DND-41 (cell line): ENCODE results near the gene SNAPC5.

Experiments
- ATAC-seq: fragments of 200-7000 bp; cut with Tn5 transposase; 3 replicates; pipeline ENCODE4 v1.9.1; 2021; ENCODE audit warnings: low read depth; ENCODE audit not compliant: insufficient read depth
- DNase-seq: peaks from one replicate; pipeline ENCODE4 v3.0.0-alpha.2; 2020
- H2AFZ ChIP-seq: 2 replicates; pipeline ENCODE4 v1.6.0; 2012; ENCODE audit warnings: low read depth, low read length
- H3K27ac ChIP-seq: 2 replicates; pipeline ENCODE4 v1.5.1; 2012; ENCODE audit warnings: low read length, inconsistent platforms
- H3K27me3 ChIP-seq: fragments of 200-600 bp; sonication (generic); 2 replicates; pipeline ENCODE4 v1.6.0; 2012; ENCODE audit warnings: low read length, mild to moderate bottlenecking, inconsistent platforms; ENCODE audit not compliant: insufficient read depth, poor library complexity
- H3K36me3 ChIP-seq: 2 replicates; pipeline ENCODE4 v1.5.1; 2012; ENCODE audit warnings: low read length, inconsistent platforms; ENCODE audit not compliant: insufficient read depth
- H3K4me1 ChIP-seq: 2 replicates; pipeline ENCODE4 v1.5.1; 2012; ENCODE audit warnings: mild to moderate bottlenecking, low read length; ENCODE audit not compliant: insufficient read depth
- H3K4me2 ChIP-seq: 2 replicates; pipeline ENCODE4 v1.6.0; 2012; ENCODE audit warnings: mild to moderate bottlenecking, moderate library complexity, low read length, inconsistent platforms; ENCODE audit not compliant: insufficient read depth
- H3K4me3 ChIP-seq, 2 experiments: fragments of 200-600 bp in 1 of 2; shearing (Covaris generic) in 1 of 2; 2 replicates each; pipeline ENCODE4 v1.5.1; 2012 to 2016; ENCODE audit warnings: inconsistent platforms in 2 of 2, low read length in 2 of 2, mild to moderate bottlenecking in 2 of 2, low read depth in 1 of 2, moderate library complexity in 1 of 2
- H3K79me2 ChIP-seq: 2 replicates; pipeline ENCODE4 v1.6.0; 2012; ENCODE audit warnings: low read length, inconsistent platforms; ENCODE audit not compliant: insufficient read depth
- H3K9ac ChIP-seq: 2 replicates; pipeline ENCODE4 v1.6.0; 2012; ENCODE audit warnings: low read depth, mild to moderate bottlenecking, inconsistent platforms, low read length, moderate library complexity
- H3K9me3 ChIP-seq: 2 replicates; pipeline ENCODE4 v1.5.1; 2012; ENCODE audit warnings: low read length, moderate library complexity, mild to moderate bottlenecking, inconsistent platforms; ENCODE audit not compliant: insufficient read depth, severe bottlenecking
- H4K20me1 ChIP-seq: 2 replicates; pipeline ENCODE4 v1.6.0; 2012; ENCODE audit warnings: low read length; ENCODE audit not compliant: insufficient read depth
- EZH2 ChIP-seq: IDR thresholded peaks from 3 replicates; pipeline ENCODE4 v1.6.1; 2012; ENCODE audit warnings: borderline replicate concordance, low read depth, mild to moderate bottlenecking, moderate library complexity, low read length, inconsistent platforms; ENCODE audit not compliant: severe bottlenecking
- TF ChIP-seq, protein P1 (sequence below): IDR thresholded peaks from 2 replicates; pipeline ENCODE4 v1.5.1; 2012; ENCODE audit warnings: borderline replicate concordance, low read length, moderate library complexity, mild to moderate bottlenecking; ENCODE audit not compliant: poor library complexity, severe bottlenecking; ENCODE audit errors: extremely low read depth

Gene SNAPC5, protein sequence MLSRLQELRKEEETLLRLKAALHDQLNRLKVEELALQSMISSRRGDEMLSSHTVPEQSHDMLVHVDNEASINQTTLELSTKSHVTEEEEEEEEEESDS

DNA sequence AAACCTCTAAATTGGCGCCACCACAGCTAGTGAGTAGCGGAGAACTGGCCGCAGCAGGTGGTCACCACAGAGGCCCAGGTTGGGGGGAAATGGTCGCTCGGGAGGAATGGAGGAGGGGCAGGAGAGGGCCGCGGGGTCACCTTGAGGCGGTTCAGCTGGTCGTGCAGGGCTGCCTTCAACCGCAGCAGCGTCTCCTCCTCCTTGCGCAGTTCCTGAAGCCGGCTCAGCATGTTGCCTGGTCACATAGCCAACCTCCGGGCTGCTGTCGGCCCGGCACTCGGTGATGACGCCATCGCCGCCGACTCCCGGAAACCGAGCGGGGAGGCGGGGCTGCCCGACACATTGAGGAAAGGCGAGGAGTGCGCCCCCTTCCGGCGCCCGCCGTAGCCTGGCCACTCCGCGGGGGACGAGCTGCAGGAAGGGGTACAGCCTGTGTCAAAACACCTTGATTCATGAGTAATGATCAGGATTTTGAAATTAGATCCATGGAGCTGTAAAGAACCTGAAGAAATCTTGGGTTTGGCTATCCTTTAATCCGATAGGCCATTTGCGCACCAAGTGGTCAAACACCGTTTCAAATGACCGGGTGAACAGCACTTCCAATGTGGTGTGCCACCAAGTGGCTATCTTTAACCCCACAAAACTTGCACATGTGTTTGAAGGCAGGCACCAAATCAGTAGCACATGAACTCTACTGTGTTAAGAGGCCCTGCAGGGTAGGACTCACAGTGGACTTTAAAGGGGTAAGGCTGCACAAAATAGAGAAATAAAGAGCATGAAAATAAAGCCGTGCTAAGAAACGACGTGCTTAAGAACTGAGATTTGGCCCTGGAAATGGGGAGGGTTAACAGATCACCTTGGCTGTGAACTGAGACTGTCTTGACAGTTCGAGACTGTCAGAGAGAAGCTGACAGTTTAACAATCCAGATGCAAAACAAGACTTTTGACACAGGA is at the start of gene SNAPC5:
Gene SNAPC5, minus strand, starts transcription at position 261 of the 954 bp plus-strand sequence. Its CDS starts 31 bp downstream, at position 230.
- no peak for TF ChIP-seq EZH2
- TF ChIP-seq, protein P1, sequence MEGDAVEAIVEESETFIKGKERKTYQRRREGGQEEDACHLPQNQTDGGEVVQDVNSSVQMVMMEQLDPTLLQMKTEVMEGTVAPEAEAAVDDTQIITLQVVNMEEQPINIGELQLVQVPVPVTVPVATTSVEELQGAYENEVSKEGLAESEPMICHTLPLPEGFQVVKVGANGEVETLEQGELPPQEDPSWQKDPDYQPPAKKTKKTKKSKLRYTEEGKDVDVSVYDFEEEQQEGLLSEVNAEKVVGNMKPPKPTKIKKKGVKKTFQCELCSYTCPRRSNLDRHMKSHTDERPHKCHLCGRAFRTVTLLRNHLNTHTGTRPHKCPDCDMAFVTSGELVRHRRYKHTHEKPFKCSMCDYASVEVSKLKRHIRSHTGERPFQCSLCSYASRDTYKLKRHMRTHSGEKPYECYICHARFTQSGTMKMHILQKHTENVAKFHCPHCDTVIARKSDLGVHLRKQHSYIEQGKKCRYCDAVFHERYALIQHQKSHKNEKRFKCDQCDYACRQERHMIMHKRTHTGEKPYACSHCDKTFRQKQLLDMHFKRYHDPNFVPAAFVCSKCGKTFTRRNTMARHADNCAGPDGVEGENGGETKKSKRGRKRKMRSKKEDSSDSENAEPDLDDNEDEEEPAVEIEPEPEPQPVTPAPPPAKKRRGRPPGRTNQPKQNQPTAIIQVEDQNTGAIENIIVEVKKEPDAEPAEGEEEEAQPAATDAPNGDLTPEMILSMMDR: peak; percentile 96
- Histone ChIP-seq H3K36me3 (peaks cover 87% of the 10 kb centered on the region), H3K4me1 (peaks cover 33% of the 10 kb centered on the region), H3K27me3 (no peaks in the 10 kb centered on the region), H4K20me1 (peaks cover 10% of the 10 kb centered on the region; the same call in 1 of the 2 replicates), H3K9ac (peak within 1 kb of the TSS; percentile 71), H3K9me3 (no peaks in the 10 kb centered on the region), H3K79me2 (peaks cover 58% of the 10 kb centered on the region), H3K4me3 (peak within 1 kb of the TSS; percentile 74 to 83), H3K4me2 (peak within 1 kb of the TSS; percentile 96), H2AFZ (peak within 1 kb of the TSS; percentile 73), H3K27ac (peak within 1 kb of the TSS; percentile 77)
- DNase-seq (peak; percentile 95), ATAC-seq (peak; percentile 90)

DNA sequence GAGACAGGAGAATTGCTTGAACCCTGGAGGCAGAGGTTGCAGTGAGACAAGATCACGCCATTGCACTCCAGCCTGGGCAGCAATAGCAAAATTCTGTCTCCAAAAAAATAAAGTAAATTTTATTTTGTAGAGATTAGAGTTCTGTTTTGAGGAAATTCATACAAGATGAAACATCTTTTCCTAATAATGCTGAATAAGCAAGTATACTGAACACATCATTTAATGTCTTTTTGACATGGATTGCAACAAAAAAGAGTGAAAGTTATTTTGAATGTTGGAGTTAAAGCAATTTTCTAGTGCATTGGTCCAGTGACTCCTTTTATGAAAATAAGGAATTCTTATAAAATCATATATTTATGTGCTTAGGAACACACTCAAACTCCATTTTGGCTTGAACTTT is 47.7 kb upstream of the SNAPC5 start:
- H3K9ac ChIP-seq: no peak overlapping the region
- H3K9me3 ChIP-seq: no peaks in the 10 kb centered on the region
- H3K4me3 ChIP-seq: no peak overlapping the region
- TF ChIP-seq, protein P1: no peak
- TF ChIP-seq EZH2: no peak
- H3K4me2 ChIP-seq: no peak overlapping the region
- no peak overlapping the region for H2AFZ ChIP-seq
- no peak for DNase-seq
- no peak for ATAC-seq
- H3K27me3 ChIP-seq: no peaks in the 10 kb centered on the region
- no peak overlapping the region for H3K27ac ChIP-seq
- H3K36me3 ChIP-seq: peaks cover 39% of the 10 kb centered on the region; the same call in 1 of the 2 replicates
- no peaks in the 10 kb centered on the region for H4K20me1 ChIP-seq
- H3K4me1 ChIP-seq: no peaks in the 10 kb centered on the region
- H3K79me2 ChIP-seq: no peaks in the 10 kb centered on the region

DNA sequence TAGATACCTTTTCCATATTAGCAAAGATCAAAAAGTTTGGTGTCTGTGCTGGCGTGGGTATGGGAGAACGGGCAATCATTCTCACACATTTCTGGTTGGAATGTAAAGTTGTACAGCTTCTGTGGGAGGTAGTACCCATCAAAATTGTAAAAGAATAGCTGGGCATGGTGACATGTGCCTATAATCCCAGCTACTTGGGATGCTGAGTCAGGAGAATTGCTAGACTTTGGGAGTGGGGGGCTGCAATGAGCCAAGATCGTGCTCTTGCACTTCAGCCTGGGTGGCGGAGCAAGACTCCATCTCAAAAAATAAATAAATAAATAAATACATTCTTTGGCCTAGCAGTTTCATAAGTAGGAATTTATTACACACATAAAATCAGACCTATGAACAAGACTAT is 45.3 kb upstream of the SNAPC5 start:
- no peak overlapping the region for H3K4me2 ChIP-seq
- no peaks in the 10 kb centered on the region for H4K20me1 ChIP-seq
- no peak for DNase-seq
- no peak overlapping the region for H3K9ac ChIP-seq
- ATAC-seq: no peak
- H3K27me3 ChIP-seq: no peaks in the 10 kb centered on the region
- no peaks in the 10 kb centered on the region for H3K79me2 ChIP-seq
- no peak overlapping the region for H2AFZ ChIP-seq
- H3K36me3 ChIP-seq: peaks cover 50% of the 10 kb centered on the region
- no peak overlapping the region for H3K27ac ChIP-seq
- TF ChIP-seq, protein P1: no peak
- TF ChIP-seq EZH2: no peak
- no peaks in the 10 kb centered on the region for H3K9me3 ChIP-seq
- H3K4me3 ChIP-seq: no peak overlapping the region
- no peaks in the 10 kb centered on the region for H3K4me1 ChIP-seq
